ENCODE results near the gene FLNB. TPM values are rescaled to one million over a fixed set of nuclear protein-coding genes. Genes with fewer than 3 reads are reported as not detected.
A peak's percentile ranks its signal among the peaks of the same experiment; 100 is the strongest.

FLNB gene
- total and polyA plus RNA-seq, 8 donors = 38.2 to 204 (median 85.9) TPM

DNA sequence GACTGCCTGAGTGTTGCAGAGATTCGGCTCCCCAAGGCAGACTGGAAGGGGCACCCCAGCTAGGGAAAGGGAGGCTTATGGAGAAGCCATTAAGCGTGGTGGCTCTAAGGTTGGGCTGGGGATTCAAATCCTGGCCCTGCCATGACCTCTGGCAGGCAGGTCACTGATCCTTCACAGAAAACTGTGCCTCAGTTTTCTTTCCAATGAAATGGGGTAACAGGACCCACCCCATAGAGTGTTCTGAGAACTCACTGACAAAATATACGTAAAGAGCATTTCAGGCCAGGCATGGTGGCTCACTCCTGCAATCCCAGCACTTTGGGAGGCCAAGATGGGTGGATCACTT is 167.9 kb downstream of the FLNB start:
- Histone ChIP-seq H3K27me3 (no peaks in the 10 kb centered on the region), H3K4me1 (peaks cover 52 to 67% (median 61%) of the 10 kb centered on the region in 4 donors), H3K27ac (peak overlapping the region; percentile 76 to 88 (median 78)), H3K4me3 (no peak overlapping the region), H3K9me3 (no peaks in the 10 kb centered on the region), H3K36me3 (peaks cover 3 to 14% (median 10%) of the 10 kb centered on the region in 4 donors)
- 49 to 66% (median 61%) methylated on average over 3 of the region's 3 CpGs for WGBS, 5 donors
- DNase-seq = no peak
- TF ChIP-seq POLR2A (IDR thresholded peaks at IDR 0.05) (no peak), EP300 (IDR thresholded peaks at IDR 0.05) (no peak)
- TF ChIP-seq, protein P1, sequence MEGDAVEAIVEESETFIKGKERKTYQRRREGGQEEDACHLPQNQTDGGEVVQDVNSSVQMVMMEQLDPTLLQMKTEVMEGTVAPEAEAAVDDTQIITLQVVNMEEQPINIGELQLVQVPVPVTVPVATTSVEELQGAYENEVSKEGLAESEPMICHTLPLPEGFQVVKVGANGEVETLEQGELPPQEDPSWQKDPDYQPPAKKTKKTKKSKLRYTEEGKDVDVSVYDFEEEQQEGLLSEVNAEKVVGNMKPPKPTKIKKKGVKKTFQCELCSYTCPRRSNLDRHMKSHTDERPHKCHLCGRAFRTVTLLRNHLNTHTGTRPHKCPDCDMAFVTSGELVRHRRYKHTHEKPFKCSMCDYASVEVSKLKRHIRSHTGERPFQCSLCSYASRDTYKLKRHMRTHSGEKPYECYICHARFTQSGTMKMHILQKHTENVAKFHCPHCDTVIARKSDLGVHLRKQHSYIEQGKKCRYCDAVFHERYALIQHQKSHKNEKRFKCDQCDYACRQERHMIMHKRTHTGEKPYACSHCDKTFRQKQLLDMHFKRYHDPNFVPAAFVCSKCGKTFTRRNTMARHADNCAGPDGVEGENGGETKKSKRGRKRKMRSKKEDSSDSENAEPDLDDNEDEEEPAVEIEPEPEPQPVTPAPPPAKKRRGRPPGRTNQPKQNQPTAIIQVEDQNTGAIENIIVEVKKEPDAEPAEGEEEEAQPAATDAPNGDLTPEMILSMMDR (IDR thresholded peaks at IDR 0.05) = no peak
- intact Hi-C loops (cut with DNase I; ENCODE audit: low total_unique reads) = loop anchor here (10.0 kb wide), 1 partner anchor 171 kb away; the partner anchor contains the start of gene FLNB

DNA sequence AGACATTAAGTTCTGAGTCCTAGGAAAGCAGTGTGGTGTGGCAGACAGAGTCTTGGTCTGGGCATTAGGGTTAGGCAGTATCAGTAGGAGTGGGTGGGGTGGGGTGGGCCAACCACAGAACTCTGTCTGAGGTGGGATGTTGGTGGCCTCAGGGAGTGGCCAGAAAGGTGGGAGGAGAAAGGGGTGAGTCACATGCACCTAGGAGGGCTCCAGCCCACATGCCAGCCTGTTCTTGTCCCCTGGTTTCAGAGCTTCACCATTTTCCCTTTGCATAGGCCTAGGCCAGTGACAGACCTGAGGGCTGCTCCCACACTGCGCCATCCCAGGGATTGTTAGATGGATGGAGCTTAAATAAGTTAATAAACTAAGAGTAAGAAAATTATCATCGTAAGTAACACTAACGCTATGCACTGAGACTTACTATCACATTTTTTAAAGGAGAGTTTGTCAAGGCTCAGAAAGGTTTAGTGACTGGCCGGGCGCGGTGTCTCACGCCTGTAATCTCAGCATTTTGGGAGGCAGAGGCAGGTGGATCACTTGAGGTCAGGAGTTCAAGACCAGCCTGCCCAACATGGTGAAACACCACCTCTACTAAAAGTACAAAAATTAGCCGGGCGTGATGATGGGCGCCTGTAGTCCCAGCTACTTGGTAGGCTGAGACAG is 168.7 kb downstream of the FLNB start:
- Histone ChIP-seq H3K4me1 (peaks cover 52 to 75% (median 61%) of the 10 kb centered on the region in 4 donors), H3K9me3 (no peaks in the 10 kb centered on the region), H3K4me3 (peak overlapping the region in 1 of 4 donors; percentile 51), H3K27ac (peak overlapping the region; percentile 76 to 88 (median 78)), H3K36me3 (peaks cover 0 to 6% (median 2%) of the 10 kb centered on the region in 4 donors), H3K27me3 (no peaks in the 10 kb centered on the region)
- WGBS, 5 donors = 81 to 90% (median 88%) methylated on average over 10 of the region's 10 CpGs
- TF ChIP-seq, protein P1 (IDR thresholded peaks at IDR 0.05) = no peak
- TF ChIP-seq POLR2A (IDR thresholded peaks at IDR 0.05) (no peak), EP300 (IDR thresholded peaks at IDR 0.05) (no peak), POLR2AphosphoS5 (IDR thresholded peaks at IDR 0.05) (no peak)
- peak in 1 of 2 donors; percentile 60 for DNase-seq
- intact Hi-C loops (cut with DNase I; ENCODE audit: low total_unique reads) = loop anchor here (10.0 kb wide), 1 partner anchor 172 kb away; the partner anchor contains the start of gene FLNB

DNA sequence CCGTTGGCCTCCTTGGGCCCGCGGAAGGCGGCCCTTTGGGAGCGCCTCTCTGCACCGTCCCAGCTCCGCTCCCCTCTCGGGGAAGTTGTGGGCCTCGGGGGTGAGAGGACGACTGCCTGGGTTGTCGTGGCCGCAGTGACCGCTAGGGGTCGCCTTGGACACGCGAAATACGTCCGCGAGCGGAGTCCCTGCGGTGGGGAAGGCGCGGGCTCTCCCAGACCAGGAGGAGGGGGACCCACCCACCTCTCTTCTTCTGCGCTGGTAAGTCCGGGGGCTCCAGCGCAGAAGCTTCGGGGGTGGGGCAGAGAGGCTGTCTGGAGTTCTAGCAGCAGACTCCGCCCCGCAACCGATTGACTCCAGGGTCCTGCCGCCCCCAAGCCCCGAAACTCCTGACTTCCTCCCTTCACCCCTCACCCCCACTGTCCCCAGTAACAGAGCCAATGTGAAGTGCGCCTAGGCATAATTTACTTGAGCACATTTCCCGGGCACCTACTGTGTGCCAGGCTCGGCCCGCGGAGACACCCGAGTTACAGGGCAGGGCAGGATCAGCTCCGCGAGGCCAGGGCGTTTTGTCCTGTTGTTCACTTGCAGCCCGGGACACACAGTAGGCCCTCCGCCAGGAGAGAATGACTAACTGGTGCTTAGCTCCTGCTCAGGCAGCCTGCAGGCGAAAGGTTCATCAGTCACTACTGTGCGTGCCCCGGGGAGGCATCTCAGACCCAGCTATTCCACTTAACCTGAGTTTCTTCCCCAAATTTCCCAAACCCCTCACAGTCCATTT is 169.7 kb downstream of the FLNB start:
- H3K27ac ChIP-seq = peak overlapping the region; percentile 20 to 88 (median 78)
- 10 to 12% (median 11%) methylated on average over 30 to 46 of the region's 46 CpGs for WGBS, 5 donors
- no peaks in the 10 kb centered on the region for H3K9me3 ChIP-seq
- TF ChIP-seq POLR2A (IDR thresholded peaks at IDR 0.05) (no peak), POLR2AphosphoS5 (IDR thresholded peaks at IDR 0.05) (peak in 1 of 3 donors; percentile 71)
- TF ChIP-seq, protein P1 (IDR thresholded peaks at IDR 0.05) = peak in 5 of 7 experiments; percentile 88 to 96 (median 91)
- peaks cover 52 to 74% (median 58%) of the 10 kb centered on the region in 4 donors for H3K4me1 ChIP-seq
- DNase-seq = peak; percentile 93 to 96
- intact Hi-C loops (cut with DNase I; ENCODE audit: low total_unique reads) = loop anchor here (10.0 kb wide), 1 partner anchor 173 kb away; the partner anchor contains the start of gene FLNB
- no peaks in the 10 kb centered on the region for H3K36me3 ChIP-seq
- H3K4me3 ChIP-seq = peak overlapping the region; percentile 40 to 51 (median 44)
- H3K27me3 ChIP-seq = no peaks in the 10 kb centered on the region

DNA sequence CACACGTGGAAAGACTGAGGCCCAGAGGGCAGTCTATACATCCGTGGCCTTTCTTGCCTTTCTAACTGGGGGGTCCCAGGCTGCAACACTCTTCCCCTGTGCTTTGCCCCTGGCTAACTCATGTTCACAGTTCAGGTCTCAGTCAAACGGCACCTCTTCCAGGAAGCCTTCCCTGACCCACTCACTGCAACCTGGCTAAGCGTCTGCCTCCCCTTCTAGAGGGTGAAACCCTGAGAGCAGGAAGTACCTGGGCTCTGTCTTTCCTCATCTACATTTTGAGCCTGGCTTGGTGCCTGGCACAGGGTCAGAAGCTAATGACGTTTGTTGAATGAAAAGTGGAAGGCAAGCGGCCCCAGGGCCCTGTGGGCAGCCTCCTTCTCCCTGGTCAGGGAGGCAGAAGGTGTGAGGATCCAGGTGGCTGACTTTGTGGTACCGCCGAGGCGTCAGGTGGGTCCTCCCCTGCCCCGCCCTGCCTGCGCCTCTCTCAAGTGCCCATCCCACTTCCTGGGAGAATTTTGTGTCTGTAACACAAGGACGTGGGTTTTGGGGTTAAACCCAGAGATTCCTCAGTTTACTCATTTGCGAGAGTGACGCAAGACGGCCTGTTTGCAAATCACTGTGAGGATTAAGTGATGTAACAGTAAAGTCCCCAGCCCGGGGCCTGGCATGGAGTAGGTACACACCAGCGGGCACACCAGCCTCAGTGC is 170.5 kb downstream of the FLNB start:
- Histone ChIP-seq H3K9me3 (no peaks in the 10 kb centered on the region), H3K4me1 (peaks cover 44 to 67% (median 51%) of the 10 kb centered on the region in 4 donors), H3K27me3 (no peaks in the 10 kb centered on the region), H3K27ac (no peak overlapping the region), H3K4me3 (peak overlapping the region in 1 of 4 donors; percentile 51), H3K36me3 (no peaks in the 10 kb centered on the region)
- WGBS, 5 donors = 61 to 66% (median 65%) methylated on average over 13 to 17 of the region's 17 CpGs
- DNase-seq = no peak
- intact Hi-C loops (cut with DNase I; ENCODE audit: low total_unique reads) = loop anchor here (10.0 kb wide), 1 partner anchor 174 kb away; the partner anchor contains the start of gene FLNB
- TF ChIP-seq EP300 (IDR thresholded peaks at IDR 0.05) (no peak), POLR2AphosphoS5 (IDR thresholded peaks at IDR 0.05) (no peak), POLR2A (IDR thresholded peaks at IDR 0.05) (no peak)
- TF ChIP-seq, protein P1 (IDR thresholded peaks at IDR 0.05) = no peak
